NCI-H1105 (cell line): Measurements from ENCODE around the gene KLHL29.

Source experiments
- DNase-seq: peaks from one replicate; lab custom pipeline; 2025; lab: John Stamatoyannopoulos, UW

The KLHL29 gene

GRCh38 chr2:23550553-23550952 is 165.6 kb downstream of the KLHL29 start:
- no peak for DNase-seq

GRCh38 chr2:23551875-23552274 is 166.9 kb downstream of the KLHL29 start:
- DNase-seq, result no peak

- no peak for DNase-seq
These were observed 168.6 kb downstream of the KLHL29 start for GRCh38 chr2:23553561-23553960.

- DNase-seq, result no peak
These were observed 169.2 kb downstream of the KLHL29 start for GRCh38 chr2:23554054-23554697.

- no peak for DNase-seq
These were observed 171.0 kb downstream of the KLHL29 start for GRCh38 chr2:23555944-23556343.

- DNase-seq, result peak; percentile 92
These were observed 171.9 kb downstream of the KLHL29 start for GRCh38 chr2:23556929-23557328.

GRCh38 chr2:23557455-23557854 is 172.5 kb downstream of the KLHL29 start:
- DNase-seq, result no peak

- no peak for DNase-seq
These were observed 174.7 kb downstream of the KLHL29 start for GRCh38 chr2:23559561-23560239.

GRCh38 chr2:23561088-23561487 is 176.1 kb downstream of the KLHL29 start:
- DNase-seq, result no peak

GRCh38 chr2:23561544-23561943 is 176.6 kb downstream of the KLHL29 start:
- DNase-seq, result no peak

GRCh38 chr2:23562143-23562542 is 177.2 kb downstream of the KLHL29 start:
- no peak for DNase-seq

GRCh38 chr2:23563151-23563550 is 178.2 kb downstream of the KLHL29 start:
- no peak for DNase-seq

- no peak for DNase-seq
These were observed 179.0 kb downstream of the KLHL29 start for GRCh38 chr2:23563673-23564614.

GRCh38 chr2:23564615-23564960 is 179.6 kb downstream of the KLHL29 start:
- DNase-seq, result no peak

- DNase-seq, result no peak
These were observed 180.4 kb downstream of the KLHL29 start for GRCh38 chr2:23565374-23565773.

- DNase-seq, result no peak
These were observed 180.8 kb downstream of the KLHL29 start for GRCh38 chr2:23565814-23566213.

GRCh38 chr2:23566241-23567142 is 181.5 kb downstream of the KLHL29 start:
- DNase-seq, result peak; percentile 12

- DNase-seq, result no peak
These were observed 182.3 kb downstream of the KLHL29 start for GRCh38 chr2:23567161-23567756.

- no peak for DNase-seq
These were observed 183.2 kb downstream of the KLHL29 start for GRCh38 chr2:23568211-23568610.

GRCh38 chr2:23568626-23569190 is 183.7 kb downstream of the KLHL29 start:
- DNase-seq, result no peak

- DNase-seq, result no peak
These were observed 184.9 kb downstream of the KLHL29 start for GRCh38 chr2:23569761-23570365.
